Neural progenitor cell (in vitro differentiated cells): ENCODE results near the gene ULK4. TPM values are rescaled to one million over a fixed set of nuclear protein-coding genes. Genes with fewer than 3 reads are reported as not detected.
A peak's percentile ranks its signal among the peaks of the same experiment; 100 is the strongest.

ENCODE experiments used
- DNase-seq: peaks from one replicate; pipeline ENCODE4 v3.0.0-alpha.2; 2016; ENCODE audit warnings: low spot score
- H2AFZ ChIP-seq: fragments of 200-600 bp; sonication (generic); replicated peaks from 2 replicates; pipeline ENCODE4 v1.6.1; 2016; ENCODE audit warnings: antibody characterized with exemption
- H3F3A ChIP-seq: fragments of 200-600 bp; sonication (generic); 2 replicates; pipeline ENCODE4 v1.6.1; 2016; ENCODE audit warnings: antibody characterized with exemption, low read depth
- H3K27ac ChIP-seq: fragments of 200-600 bp; sonication (generic); 2 replicates; pipeline ENCODE4 v1.5.1; 2016; ENCODE audit warnings: mild to moderate bottlenecking
- H3K27me3 ChIP-seq: fragments of 200-600 bp; sonication (generic); 2 replicates; pipeline ENCODE4 v1.6.1; 2016; ENCODE audit warnings: mild to moderate bottlenecking, moderate library complexity
- H3K36me3 ChIP-seq: fragments of 200-600 bp; sonication (generic); 2 replicates; pipeline ENCODE4 v1.5.1; 2016
- H3K4me1 ChIP-seq: fragments of 200-600 bp; sonication (generic); 2 replicates; pipeline ENCODE4 v1.6.1; 2016; ENCODE audit warnings: mixed run types
- H3K4me2 ChIP-seq: fragments of 200-600 bp; sonication (generic); 2 replicates; pipeline ENCODE4 v1.6.1; 2016
- H3K4me3 ChIP-seq: fragments of 200-600 bp; sonication (generic); 2 replicates; pipeline ENCODE4 v1.5.1; 2016
- H3K79me2 ChIP-seq: fragments of 200-600 bp; sonication (generic); 2 replicates; pipeline ENCODE4 v1.6.1; 2016; ENCODE audit warnings: low read depth
- H3K9ac ChIP-seq: fragments of 200-600 bp; sonication (generic); 2 replicates; pipeline ENCODE4 v1.6.1; 2016
- H3K9me3 ChIP-seq: fragments of 200-600 bp; sonication (generic); 2 replicates; pipeline ENCODE4 v1.5.1; 2016; ENCODE audit warnings: low read depth
- H4K20me1 ChIP-seq: fragments of 200-600 bp; sonication (generic); 2 replicates; pipeline ENCODE4 v1.6.1; 2016; ENCODE audit warnings: low read depth
- H3K27ac Mint-ChIP-seq: 3 replicates; pipeline ENCODE4 v1.8.0; 2021; ENCODE audit warnings: mixed read lengths
- H3K27me3 Mint-ChIP-seq: 2 replicates; pipeline ENCODE4 v1.8.0; 2022; ENCODE audit warnings: low read depth, mild to moderate bottlenecking, inconsistent platforms, moderate library complexity, mixed read lengths; ENCODE audit not compliant: insufficient read depth
- H3K36me3 Mint-ChIP-seq: 3 replicates; pipeline ENCODE4 v1.8.0; 2021; ENCODE audit warnings: mixed read lengths
- H3K4me1 Mint-ChIP-seq: 3 replicates; pipeline ENCODE4 v1.8.0; 2021; ENCODE audit warnings: mixed read lengths
- H3K4me3 Mint-ChIP-seq: 3 replicates; pipeline ENCODE4 v1.8.0; 2021; ENCODE audit warnings: mild to moderate bottlenecking, moderate library complexity, mixed read lengths
- H3K9me3 Mint-ChIP-seq: 3 replicates; pipeline ENCODE4 v1.8.0; 2020; ENCODE audit warnings: mixed read lengths
- CTCF ChIP-seq: fragments of 200-600 bp; sonication (generic); IDR thresholded peaks from 2 replicates; pipeline ENCODE4 v1.5.1; 2017; ENCODE audit warnings: antibody characterized with exemption, mild to moderate bottlenecking
- EZH2 ChIP-seq: fragments of 200-600 bp; sonication (generic); IDR thresholded peaks from 2 replicates; pipeline ENCODE4 v1.6.1; 2017; ENCODE audit warnings: antibody characterized with exemption, mild to moderate bottlenecking, moderate library complexity
- EZH2phosphoT487 ChIP-seq: fragments of 200-600 bp; sonication (generic); IDR thresholded peaks from 2 replicates; pipeline ENCODE4 v1.6.1; 2017; ENCODE audit warnings: antibody characterized with exemption
- total RNA-seq: library from RNA; depleted of rRNA; stranded (reverse); fragments of >200 nt; gene quantifications from 2 replicates; pipeline ENCODE4 v1.2.3, GENCODE V29; 2015; ENCODE audit warnings: low replicate concordance

The ULK4 gene
- total RNA-seq, 1 donor from 2014 or later: 33.0 TPM

GRCh38 chr3:41966206-41966605 is 4.3 kb upstream of the ULK4 start:
- Mint-ChIP-seq H3K27ac (no peak overlapping the region), H3K4me1 (peaks cover 8% of the 10 kb centered on the region), H3K27me3 (peaks cover 2% of the 10 kb centered on the region), H3K36me3 (no peaks in the 10 kb centered on the region), H3K9me3 (no peaks in the 10 kb centered on the region), H3K4me3 (no peak overlapping the region)
- H3K4me3 ChIP-seq: no peak overlapping the region
- no peak overlapping the region for H3K4me2 ChIP-seq
- H3K9ac ChIP-seq: no peak overlapping the region
- DNase-seq: no peak
- no peak overlapping the region for H2AFZ ChIP-seq
- H4K20me1 ChIP-seq: no peaks in the 10 kb centered on the region
- no peaks in the 10 kb centered on the region for H3K27me3 ChIP-seq
- no peaks in the 10 kb centered on the region for H3F3A ChIP-seq
- H3K27ac ChIP-seq: no peak overlapping the region
- H3K9me3 ChIP-seq: no peaks in the 10 kb centered on the region
- TF ChIP-seq EZH2: no peak
- no peak for TF ChIP-seq CTCF
- no peak for TF ChIP-seq EZH2phosphoT487
- H3K79me2 ChIP-seq: no peaks in the 10 kb centered on the region
- no peaks in the 10 kb centered on the region for H3K4me1 ChIP-seq
- H3K36me3 ChIP-seq: no peaks in the 10 kb centered on the region

GRCh38 chr3:41963823-41964222 is 1.9 kb upstream of the ULK4 start:
- no peak overlapping the region for H3K4me3 Mint-ChIP-seq

GRCh38 chr3:41960826-41961750 is 815 bp downstream of the ULK4 start:
- peaks cover 5% of the 10 kb centered on the region for H3K4me1 ChIP-seq
- H3F3A ChIP-seq: peaks cover 3% of the 10 kb centered on the region
- peaks cover 2% of the 10 kb centered on the region for H3K36me3 Mint-ChIP-seq
- peaks cover 2% of the 10 kb centered on the region for H3K27me3 Mint-ChIP-seq
- H3K36me3 ChIP-seq: no peaks in the 10 kb centered on the region
- no peak overlapping the region for H3K27ac ChIP-seq
- no peaks in the 10 kb centered on the region for H3K27me3 ChIP-seq
- H3K4me2 ChIP-seq: peak overlapping the region; percentile 87
- H3K9ac ChIP-seq: peak overlapping the region; percentile 54
- no peaks in the 10 kb centered on the region for H3K9me3 ChIP-seq
- peaks cover 16% of the 10 kb centered on the region for H3K79me2 ChIP-seq
- H3K4me3 ChIP-seq: peak overlapping the region; percentile 88
- peak; percentile 80 for DNase-seq
- TF ChIP-seq EZH2phosphoT487: peak; percentile 54
- TF ChIP-seq CTCF: no peak
- H2AFZ ChIP-seq: peak overlapping the region; percentile 97
- H3K4me1 Mint-ChIP-seq: peaks cover 18% of the 10 kb centered on the region
- peak overlapping the region; percentile 81 for H3K27ac Mint-ChIP-seq
- no peaks in the 10 kb centered on the region for H4K20me1 ChIP-seq
- H3K4me3 Mint-ChIP-seq: peak overlapping the region; percentile 100
- no peaks in the 10 kb centered on the region for H3K9me3 Mint-ChIP-seq

More at GRCh38 chr3:41963823-41964222, 1.9 kb upstream of the ULK4 start:
- Histone ChIP-seq H3K4me3 (no peak overlapping the region), H3K4me1 (peaks cover 5% of the 10 kb centered on the region), H4K20me1 (no peaks in the 10 kb centered on the region), H2AFZ (no peak overlapping the region), H3K36me3 (no peaks in the 10 kb centered on the region), H3K9me3 (no peaks in the 10 kb centered on the region), H3F3A (peaks cover 3% of the 10 kb centered on the region), H3K27me3 (no peaks in the 10 kb centered on the region), H3K79me2 (peaks cover 16% of the 10 kb centered on the region), H3K27ac (no peak overlapping the region), H3K4me2 (no peak overlapping the region), H3K9ac (no peak overlapping the region)
- Mint-ChIP-seq H3K4me1 (peaks cover 18% of the 10 kb centered on the region), H3K27ac (no peak overlapping the region), H3K27me3 (no peaks in the 10 kb centered on the region), H3K36me3 (peaks cover 2% of the 10 kb centered on the region), H3K9me3 (no peaks in the 10 kb centered on the region)
- TF ChIP-seq EZH2phosphoT487 (no peak), EZH2 (no peak), CTCF (no peak)
- DNase-seq: no peak
